ENCODE data around the gene CD1C.

DNA sequence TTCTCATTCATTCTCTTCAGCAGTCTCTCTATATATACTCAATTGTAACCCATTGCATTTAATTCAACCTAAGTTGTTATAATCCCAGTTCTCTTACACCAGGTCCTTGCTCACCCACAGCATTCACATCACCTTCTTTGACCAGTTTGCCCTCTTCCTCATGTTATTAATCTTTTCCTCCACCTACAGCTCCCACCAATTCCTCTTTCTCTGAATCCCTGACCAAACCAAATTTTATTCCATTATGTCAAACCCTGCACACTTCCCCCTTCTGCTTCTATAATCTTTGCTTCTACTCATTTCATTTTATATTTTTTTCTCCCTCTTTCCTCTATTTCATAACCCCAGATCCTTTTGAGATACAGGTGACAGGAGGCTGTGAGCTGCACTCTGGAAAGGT is 34.1 kb upstream of the CD1C start:
- TF ChIP-seq EP300 (IDR thresholded peaks at IDR 0.05): no peak
- TF ChIP-seq, protein P1, sequence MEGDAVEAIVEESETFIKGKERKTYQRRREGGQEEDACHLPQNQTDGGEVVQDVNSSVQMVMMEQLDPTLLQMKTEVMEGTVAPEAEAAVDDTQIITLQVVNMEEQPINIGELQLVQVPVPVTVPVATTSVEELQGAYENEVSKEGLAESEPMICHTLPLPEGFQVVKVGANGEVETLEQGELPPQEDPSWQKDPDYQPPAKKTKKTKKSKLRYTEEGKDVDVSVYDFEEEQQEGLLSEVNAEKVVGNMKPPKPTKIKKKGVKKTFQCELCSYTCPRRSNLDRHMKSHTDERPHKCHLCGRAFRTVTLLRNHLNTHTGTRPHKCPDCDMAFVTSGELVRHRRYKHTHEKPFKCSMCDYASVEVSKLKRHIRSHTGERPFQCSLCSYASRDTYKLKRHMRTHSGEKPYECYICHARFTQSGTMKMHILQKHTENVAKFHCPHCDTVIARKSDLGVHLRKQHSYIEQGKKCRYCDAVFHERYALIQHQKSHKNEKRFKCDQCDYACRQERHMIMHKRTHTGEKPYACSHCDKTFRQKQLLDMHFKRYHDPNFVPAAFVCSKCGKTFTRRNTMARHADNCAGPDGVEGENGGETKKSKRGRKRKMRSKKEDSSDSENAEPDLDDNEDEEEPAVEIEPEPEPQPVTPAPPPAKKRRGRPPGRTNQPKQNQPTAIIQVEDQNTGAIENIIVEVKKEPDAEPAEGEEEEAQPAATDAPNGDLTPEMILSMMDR (IDR thresholded peaks at IDR 0.05): no peak
- TF ChIP-seq POLR2A (IDR thresholded peaks at IDR 0.05): no peak
